RWPE2 (cell line): Measurements from ENCODE around the gene NBEAL2.
"Not testable (repeated sequence)": the region's sequence is repeated elsewhere in the genome, so short reads cannot be mapped to it uniquely, and the experiment has no call there.

Experiments
- ATAC-seq: fragments of 200-7000 bp; cut with Tn5 transposase; 3 replicates; pipeline ENCODE4 v1.9.1; 2021; ENCODE audit warnings: low read depth
- DNase-seq: peaks from one replicate; pipeline ENCODE4 v3.0.0-alpha.2; 2020; ENCODE audit warnings: low spot score
- H3K27ac ChIP-seq: fragments of 450-650 bp; 2 replicates; pipeline ENCODE4 v1.5.1; 2017; ENCODE audit warnings: mild to moderate bottlenecking; ENCODE audit not compliant: poor library complexity, severe bottlenecking
- H3K27me3 ChIP-seq: fragments of 250-450 bp; sonication (Bioruptor Pico); 2 replicates; pipeline ENCODE4 v1.5.1; 2021; ENCODE audit warnings: mild to moderate bottlenecking, moderate library complexity; ENCODE audit not compliant: insufficient read depth, poor library complexity, severe bottlenecking
- H3K36me3 ChIP-seq: fragments of 250-450 bp; sonication (Bioruptor Pico); 2 replicates; pipeline ENCODE4 v1.5.1; 2020; ENCODE audit warnings: low read depth, mild to moderate bottlenecking, moderate library complexity
- H3K4me1 ChIP-seq: fragments of 250-450 bp; sonication (Bioruptor Pico); 2 replicates; pipeline ENCODE4 v1.5.1; 2021; ENCODE audit warnings: mild to moderate bottlenecking, moderate library complexity; ENCODE audit not compliant: insufficient read depth, poor library complexity, severe bottlenecking
- H3K4me3 ChIP-seq: fragments of 250-450 bp; sonication (Bioruptor Pico); 2 replicates; pipeline ENCODE4 v1.5.1; 2021; ENCODE audit warnings: mild to moderate bottlenecking, moderate library complexity; ENCODE audit not compliant: severe bottlenecking
- H3K9me3 ChIP-seq: fragments of 250-450 bp; sonication (Bioruptor Pico); 2 replicates; pipeline ENCODE4 v1.5.1; 2021; ENCODE audit warnings: mild to moderate bottlenecking, moderate library complexity; ENCODE audit not compliant: severe bottlenecking
- CTCF ChIP-seq: fragments of 450-650 bp; IDR thresholded peaks from one replicate; pipeline ENCODE4 v1.5.1; 2017; ENCODE audit warnings: mild to moderate bottlenecking, moderate library complexity; ENCODE audit not compliant: poor library complexity, severe bottlenecking

The NBEAL2 gene

GRCh38 chr3:47020311-47020710 lies 40.8 kb downstream of the NBEAL2 start:
- ATAC-seq, result no peak
- Histone ChIP-seq H3K9me3 (no peaks in the 10 kb centered on the region), H3K4me3 (no peak overlapping the region), H3K27me3 (no peaks in the 10 kb centered on the region), H3K27ac (no peak overlapping the region), H3K4me1 (peaks cover 10% of the 10 kb centered on the region), H3K36me3 (peaks cover 46% of the 10 kb centered on the region)
- no peak for TF ChIP-seq CTCF
- no peak for DNase-seq

GRCh38 chr3:47022641-47023071 lies 43.2 kb downstream of the NBEAL2 start:
- no peak for TF ChIP-seq CTCF
- Histone ChIP-seq H3K4me1 (no peaks in the 10 kb centered on the region), H3K36me3 (peaks cover 34% of the 10 kb centered on the region), H3K9me3 (no peaks in the 10 kb centered on the region), H3K4me3 (no peak overlapping the region), H3K27me3 (no peaks in the 10 kb centered on the region), H3K27ac (no peak overlapping the region)
- ATAC-seq, result no peak
- DNase-seq, result no peak

GRCh38 chr3:47024932-47025331 lies 45.5 kb downstream of the NBEAL2 start:
- TF ChIP-seq CTCF, result no peak
- Histone ChIP-seq H3K36me3 (peaks cover 26% of the 10 kb centered on the region), H3K27me3 (no peaks in the 10 kb centered on the region), H3K4me3 (no peak overlapping the region), H3K9me3 (no peaks in the 10 kb centered on the region), H3K4me1 (no peaks in the 10 kb centered on the region), H3K27ac (no peak overlapping the region)
- ATAC-seq, result peak; percentile 33; the same call in 2 of the 3 replicates
- DNase-seq, result no peak

GRCh38 chr3:47026432-47026831 lies 47.0 kb downstream of the NBEAL2 start:
- not testable (repeated sequence) for H3K4me3 ChIP-seq, H3K27me3 ChIP-seq, H3K27ac ChIP-seq, H3K9me3 ChIP-seq, DNase-seq, H3K4me1 ChIP-seq, ATAC-seq
- H3K36me3 ChIP-seq, result peaks cover 30% of the 10 kb centered on the region

GRCh38 chr3:47028146-47028545 lies 48.7 kb downstream of the NBEAL2 start:
- no peak for ATAC-seq
- H3K9me3 ChIP-seq, result no peaks in the 10 kb centered on the region
- H3K27me3 ChIP-seq, result no peaks in the 10 kb centered on the region
- no peaks in the 10 kb centered on the region for H3K4me1 ChIP-seq
- H3K27ac ChIP-seq, result no peak overlapping the region
- no peak for TF ChIP-seq CTCF
- no peak overlapping the region for H3K4me3 ChIP-seq
- H3K36me3 ChIP-seq, result peaks cover 38% of the 10 kb centered on the region
- DNase-seq, result no peak
